Retina (tissue), 1 donor: ENCODE measurements around the gene PARD3B.

Experiments used
- DNase-seq: peaks from one replicate; pipeline ENCODE4 v3.0.0-alpha.2; 2016

The PARD3B gene

GRCh38 chr2:205494537-205495235, 949.4 kb downstream of the PARD3B start:
- no peak for DNase-seq

GRCh38 chr2:205495819-205496218, 950.5 kb downstream of the PARD3B start:
- no peak for DNase-seq

GRCh38 chr2:205496370-205496769, 951.1 kb downstream of the PARD3B start:
- no peak for DNase-seq

- DNase-seq = no peak
Measured at GRCh38 chr2:205496772-205497171, 951.5 kb downstream of the PARD3B start.

GRCh38 chr2:205499006-205499405, 953.7 kb downstream of the PARD3B start:
- DNase-seq = no peak

GRCh38 chr2:205500065-205500464, 954.8 kb downstream of the PARD3B start:
- DNase-seq = no peak

- DNase-seq = no peak
Measured at GRCh38 chr2:205500951-205501350, 955.7 kb downstream of the PARD3B start.

GRCh38 chr2:205501826-205502225, 956.6 kb downstream of the PARD3B start:
- DNase-seq = no peak

GRCh38 chr2:205505371-205505770, 960.1 kb downstream of the PARD3B start:
- no peak for DNase-seq

- DNase-seq = no peak
Measured at GRCh38 chr2:205509655-205510054, 964.4 kb downstream of the PARD3B start.

- DNase-seq = no peak
Measured at GRCh38 chr2:205510345-205510744, 965.1 kb downstream of the PARD3B start.

GRCh38 chr2:205511221-205511620, 965.9 kb downstream of the PARD3B start:
- no peak for DNase-seq

- no peak for DNase-seq
Measured at GRCh38 chr2:205511641-205512040, 966.4 kb downstream of the PARD3B start.

- DNase-seq = no peak
Measured at GRCh38 chr2:205520311-205520710, 975.0 kb downstream of the PARD3B start.

- DNase-seq = no peak
Measured at GRCh38 chr2:205524656-205525055, 979.4 kb downstream of the PARD3B start.

GRCh38 chr2:205527801-205528200, 982.5 kb downstream of the PARD3B start:
- no peak for DNase-seq

- DNase-seq = peak; percentile 71
Measured at GRCh38 chr2:205531072-205531471, 985.8 kb downstream of the PARD3B start.

GRCh38 chr2:205531489-205532148, 986.3 kb downstream of the PARD3B start:
- DNase-seq = no peak

- no peak for DNase-seq
Measured at GRCh38 chr2:205535001-205535400, 989.7 kb downstream of the PARD3B start.

GRCh38 chr2:205539603-205540002, 994.3 kb downstream of the PARD3B start:
- no peak for DNase-seq

GRCh38 chr2:205540036-205540435, 994.8 kb downstream of the PARD3B start:
- no peak for DNase-seq

- no peak for DNase-seq
Measured at GRCh38 chr2:205543262-205543843, 998.1 kb downstream of the PARD3B start.

- no peak for DNase-seq
Measured at GRCh38 chr2:205543937-205544702, 998.8 kb downstream of the PARD3B start.
